ENCODE measurements around the gene C1QTNF1.

Gene C1QTNF1

DNA sequence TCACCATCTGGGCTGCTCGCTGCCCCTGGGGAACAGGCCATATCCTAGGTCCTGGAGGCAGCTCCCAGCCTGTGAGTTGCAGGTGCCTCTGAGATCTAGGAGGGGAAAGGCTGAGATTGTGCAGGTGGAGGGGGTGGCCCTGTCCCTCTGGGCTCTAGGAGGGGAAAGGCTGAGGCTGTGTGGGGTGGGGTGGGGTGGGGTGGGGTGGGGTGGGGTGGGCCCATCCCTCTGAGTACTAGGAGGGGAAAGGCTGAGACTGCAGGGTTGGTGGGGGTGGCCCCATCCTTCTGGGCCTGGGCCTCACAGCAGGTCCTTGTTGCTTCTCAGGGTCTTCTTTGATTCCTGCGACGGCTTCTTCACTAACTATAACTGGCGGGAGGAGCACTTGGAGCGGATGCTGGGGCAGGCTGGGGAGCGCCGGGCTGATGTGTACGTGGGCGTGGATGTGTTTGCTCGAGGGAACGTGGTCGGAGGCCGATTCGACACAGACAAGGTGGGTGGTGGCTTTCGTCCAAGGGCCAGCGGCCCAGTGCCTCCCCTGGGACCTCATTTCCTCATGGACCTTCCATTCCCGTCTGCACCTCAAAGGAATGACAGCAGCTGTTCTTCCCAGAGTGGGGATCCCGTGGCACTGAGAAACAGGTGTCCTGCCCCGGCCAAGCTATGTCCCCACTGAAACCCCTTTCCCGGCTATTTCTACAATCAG, 57.8 kb downstream of the C1QTNF1 start:
- TF ChIP-seq, protein P1, sequence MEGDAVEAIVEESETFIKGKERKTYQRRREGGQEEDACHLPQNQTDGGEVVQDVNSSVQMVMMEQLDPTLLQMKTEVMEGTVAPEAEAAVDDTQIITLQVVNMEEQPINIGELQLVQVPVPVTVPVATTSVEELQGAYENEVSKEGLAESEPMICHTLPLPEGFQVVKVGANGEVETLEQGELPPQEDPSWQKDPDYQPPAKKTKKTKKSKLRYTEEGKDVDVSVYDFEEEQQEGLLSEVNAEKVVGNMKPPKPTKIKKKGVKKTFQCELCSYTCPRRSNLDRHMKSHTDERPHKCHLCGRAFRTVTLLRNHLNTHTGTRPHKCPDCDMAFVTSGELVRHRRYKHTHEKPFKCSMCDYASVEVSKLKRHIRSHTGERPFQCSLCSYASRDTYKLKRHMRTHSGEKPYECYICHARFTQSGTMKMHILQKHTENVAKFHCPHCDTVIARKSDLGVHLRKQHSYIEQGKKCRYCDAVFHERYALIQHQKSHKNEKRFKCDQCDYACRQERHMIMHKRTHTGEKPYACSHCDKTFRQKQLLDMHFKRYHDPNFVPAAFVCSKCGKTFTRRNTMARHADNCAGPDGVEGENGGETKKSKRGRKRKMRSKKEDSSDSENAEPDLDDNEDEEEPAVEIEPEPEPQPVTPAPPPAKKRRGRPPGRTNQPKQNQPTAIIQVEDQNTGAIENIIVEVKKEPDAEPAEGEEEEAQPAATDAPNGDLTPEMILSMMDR (IDR thresholded peaks at IDR 0.05; ENCODE audit: borderline replicate concordance, insufficient read depth, low read depth, low read length), result no peak
- no peak overlapping the region for H3K4me3 ChIP-seq (ENCODE audit: low read depth, low read length)

DNA sequence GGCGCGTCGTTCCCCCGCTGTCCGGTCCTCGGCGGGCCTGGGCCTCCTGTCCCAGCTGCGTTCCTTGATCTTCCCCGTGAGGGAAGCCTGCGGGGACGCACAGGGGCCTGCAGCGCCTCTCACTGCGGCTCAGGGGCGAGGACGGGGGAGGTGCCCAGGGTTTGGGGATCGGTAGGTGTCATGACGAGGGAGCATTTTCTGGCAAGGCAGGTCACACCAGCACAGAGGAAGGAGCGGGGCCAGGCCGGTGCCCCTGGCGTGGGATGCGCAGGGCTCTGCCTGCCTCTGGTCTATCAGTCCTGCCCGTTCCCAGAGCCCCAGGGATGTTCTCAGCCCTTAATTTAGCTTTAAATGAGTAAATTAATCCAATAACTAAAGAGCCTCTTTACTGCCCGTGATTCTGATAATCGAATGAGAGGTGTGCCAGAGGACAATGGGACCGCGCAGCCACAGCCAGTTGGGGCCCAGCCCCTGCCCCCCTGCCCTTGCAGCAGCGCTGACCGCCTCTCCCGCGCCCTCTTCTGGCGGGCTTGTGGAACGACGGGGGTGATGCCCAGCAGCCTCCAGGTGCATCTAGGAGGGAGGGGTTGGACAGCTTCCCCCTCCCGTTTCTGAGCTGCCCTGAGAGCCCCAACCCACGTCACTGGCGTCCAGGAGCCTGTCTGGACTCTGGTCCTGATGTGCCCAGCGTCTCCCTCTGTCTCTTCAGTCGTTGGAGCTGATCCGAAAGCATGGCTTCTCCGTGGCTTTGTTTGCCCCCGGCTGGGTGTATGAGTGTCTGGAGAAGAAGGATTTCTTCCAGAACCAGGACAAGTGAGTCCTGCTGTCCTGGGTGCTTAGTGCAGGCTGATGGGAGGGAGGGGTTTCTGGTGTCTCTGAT, 58.6 kb downstream of the C1QTNF1 start:
- TF ChIP-seq, protein P1 (IDR thresholded peaks at IDR 0.05; ENCODE audit: borderline replicate concordance, insufficient read depth, low read depth, low read length), result peak; percentile 92
- H3K4me3 ChIP-seq (ENCODE audit: low read depth, low read length), result no peak overlapping the region

DNA sequence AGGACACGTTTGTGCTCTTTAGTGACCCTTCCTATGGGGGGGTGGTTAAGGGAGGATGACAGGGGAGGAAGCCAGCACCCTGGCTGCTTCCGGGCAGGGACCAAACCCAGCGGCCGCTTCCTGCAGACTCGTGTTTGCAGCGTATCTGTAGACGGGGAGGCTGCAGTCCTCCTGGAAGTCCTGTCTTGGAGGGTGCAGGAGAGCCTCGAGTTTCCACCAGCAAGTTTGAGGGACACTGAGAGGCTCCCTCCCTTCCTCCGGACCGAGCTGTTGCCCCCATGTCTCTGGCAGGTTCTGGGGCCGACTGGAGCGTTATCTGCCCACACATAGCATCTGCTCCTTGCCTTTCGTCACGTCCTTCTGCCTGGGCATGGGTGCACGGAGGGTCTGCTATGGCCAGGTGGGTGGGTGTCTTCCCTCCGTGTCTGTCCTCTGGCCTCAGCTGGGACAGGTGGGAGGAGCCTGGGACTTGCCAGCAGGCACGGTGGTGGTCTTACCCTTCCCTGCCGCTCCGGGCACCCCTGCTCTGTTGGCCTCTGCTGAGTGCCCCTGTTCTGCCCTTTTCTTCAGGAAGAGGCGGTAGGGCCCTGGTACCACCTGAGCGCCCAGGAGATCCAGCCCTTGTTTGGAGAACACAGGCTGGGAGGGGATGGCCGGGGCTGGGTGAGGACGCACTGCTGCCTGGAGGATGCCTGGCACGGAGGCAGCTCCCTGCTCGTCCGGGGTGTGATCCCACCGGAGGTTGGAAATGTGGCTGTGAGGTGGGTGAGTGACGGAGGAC, 59.4 kb downstream of the C1QTNF1 start:
- TF ChIP-seq, protein P1 (IDR thresholded peaks at IDR 0.05; ENCODE audit: borderline replicate concordance, insufficient read depth, low read depth, low read length), result no peak
- H3K4me3 ChIP-seq (ENCODE audit: low read depth, low read length), result no peak overlapping the region

DNA sequence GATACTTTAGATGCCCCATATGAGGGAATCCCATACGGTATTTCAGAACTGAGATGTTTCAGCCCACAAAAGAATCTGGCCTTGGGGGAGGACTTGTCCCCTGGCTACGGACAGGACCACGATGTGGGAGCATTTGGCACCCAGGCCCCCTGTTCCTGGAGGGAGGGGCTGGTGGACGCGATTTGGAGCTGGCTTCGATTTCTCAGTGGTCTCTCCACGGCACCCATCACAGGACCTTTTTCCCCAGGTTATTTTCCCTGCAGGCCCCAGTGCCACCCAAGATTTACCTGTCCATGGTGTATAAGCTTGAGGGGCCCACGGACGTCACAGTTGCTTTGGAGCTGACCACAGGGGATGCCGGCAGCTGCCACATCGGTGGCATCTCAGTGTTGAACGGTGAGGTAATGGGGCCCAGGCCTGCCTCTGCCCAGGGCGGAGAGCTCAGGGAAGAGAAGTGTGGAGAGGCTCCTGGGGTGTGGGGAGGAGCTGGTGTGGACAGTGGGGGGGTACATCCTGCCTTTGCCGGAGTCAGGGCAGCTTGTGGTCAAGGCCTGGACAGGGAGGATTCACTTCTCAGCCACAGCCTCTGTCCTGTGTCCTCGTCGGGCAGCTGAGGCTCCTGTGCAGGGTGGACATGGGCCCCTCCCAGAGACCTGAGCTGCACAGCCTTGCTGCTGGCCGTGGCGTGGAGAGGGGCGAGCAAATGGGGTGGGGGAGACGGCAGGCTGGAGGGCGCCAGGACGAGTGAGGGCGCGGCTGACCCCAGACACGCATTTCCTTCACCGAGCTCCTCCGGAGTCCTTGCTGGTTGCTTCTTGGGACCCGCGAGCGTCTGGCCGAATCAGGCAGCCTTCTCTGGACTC, 60.6 kb downstream of the C1QTNF1 start:
- no peak overlapping the region for H3K4me3 ChIP-seq (ENCODE audit: low read depth, low read length)
- TF ChIP-seq, protein P1 (IDR thresholded peaks at IDR 0.05; ENCODE audit: borderline replicate concordance, insufficient read depth, low read depth, low read length), result no peak

DNA sequence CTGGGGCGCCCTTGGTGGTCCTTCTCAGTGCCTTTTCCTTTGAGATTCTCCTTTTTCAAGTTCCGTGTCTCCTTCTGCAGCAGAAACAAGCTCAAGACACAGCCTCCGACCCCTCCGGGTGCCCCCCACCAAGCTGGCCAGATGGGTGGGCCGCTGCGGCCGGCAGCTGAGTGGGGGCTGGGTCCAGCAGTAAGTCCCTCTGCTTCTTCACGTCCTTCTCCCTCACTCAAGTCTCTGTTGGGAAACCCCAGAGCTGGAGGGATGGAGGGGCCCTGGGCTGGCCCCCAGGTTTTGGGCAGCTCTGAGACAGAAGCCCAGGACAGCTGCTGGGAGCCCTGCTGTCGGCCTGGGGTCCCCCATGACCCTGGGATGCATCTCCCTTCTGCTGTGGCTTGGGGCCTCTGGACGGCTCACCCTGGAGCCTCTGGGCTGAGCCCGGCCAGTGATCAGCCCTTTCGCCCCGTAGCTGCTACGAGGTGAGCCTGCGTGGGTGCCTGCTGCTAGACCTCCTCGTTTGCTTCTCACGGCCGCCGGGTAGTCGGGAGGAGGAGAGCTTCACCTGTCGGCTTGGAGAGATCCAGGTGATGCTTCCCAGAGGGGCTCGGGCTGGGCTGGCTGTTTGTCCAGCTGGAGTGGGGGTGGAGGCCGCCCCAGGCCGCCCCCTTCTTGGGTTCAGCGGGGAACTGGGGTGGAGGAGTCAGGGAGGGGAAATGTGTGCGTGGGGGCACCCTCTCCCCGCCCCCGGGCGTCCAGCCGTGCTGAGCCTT, 61.4 kb downstream of the C1QTNF1 start:
- no peak overlapping the region for H3K4me3 ChIP-seq (ENCODE audit: low read depth, low read length)
- TF ChIP-seq, protein P1 (IDR thresholded peaks at IDR 0.05; ENCODE audit: borderline replicate concordance, insufficient read depth, low read depth, low read length), result no peak
